ENCODE measurements around the gene APOH. TPM values are rescaled to one million over a fixed set of nuclear protein-coding genes. Genes with fewer than 3 reads are reported as not detected.

The APOH gene
- polyA plus RNA-seq, 1 of the 3 experiments (the other 2 are of a cell fraction), result not detected

DNA sequence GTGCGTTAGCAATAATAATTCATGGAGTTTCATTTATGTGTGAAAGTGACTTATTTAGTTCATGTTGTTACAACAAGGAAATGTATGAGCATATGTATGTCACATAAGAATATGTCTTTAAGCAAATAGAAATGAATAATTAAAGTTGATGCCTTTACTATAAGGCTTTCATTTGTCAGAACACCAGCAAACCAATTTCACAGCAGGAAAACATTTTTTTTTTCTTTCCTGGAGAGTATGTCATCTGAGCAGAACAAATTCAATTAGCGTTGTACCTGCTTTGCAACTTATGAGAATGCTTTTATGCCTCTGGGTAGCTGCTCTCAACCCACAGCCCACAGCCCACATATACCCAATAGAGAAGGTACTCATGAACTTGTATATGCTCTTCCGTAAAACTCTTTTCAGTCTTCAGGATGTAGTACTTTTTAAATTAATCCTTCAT lies 26.3 kb upstream of the APOH start:
- H3K79me2 ChIP-seq (ENCODE audit: insufficient read depth), result no peaks in the 10 kb centered on the region
- no peaks in the 10 kb centered on the region for H4K20me1 ChIP-seq (ENCODE audit: insufficient read depth)
- no peak overlapping the region for H3K4me3 ChIP-seq (ENCODE audit: low read depth in 2 of 2, low read length in 1 of 2)
- ChIA-PET CTCF (interaction anchor here (0.7 to 5.1 kb wide), 33 partner anchors 10 to 1694 kb away, joined by 3 to 67 read pairs (median 4); no protein-coding TSS in a partner anchor), POLR2A (interaction anchor here (1.0 kb wide), 1 partner anchor 408 kb away, joined by 3 read pairs; no protein-coding TSS in a partner anchor)
- no peak overlapping the region for H2AFZ ChIP-seq (ENCODE audit: low read depth)
- DNase-seq, result no peak
- H3K27ac ChIP-seq (ENCODE audit: low read depth in 2 of 2, low read length in 1 of 2), result no peak overlapping the region
- H3K9ac ChIP-seq, result no peak overlapping the region
- no peak overlapping the region for H3K4me2 ChIP-seq
- peaks cover 4% of the 10 kb centered on the region for H3F3A ChIP-seq (replicated peaks; ENCODE audit: insufficient read depth)
- H3K9me3 ChIP-seq, result no peaks in the 10 kb centered on the region
- peaks cover 0 to 6% of the 10 kb centered on the region in 2 experiments; a peak in 2 of 4 replicates for H3K4me1 ChIP-seq (ENCODE audit: control insufficient read depth in 1 of 2, insufficient read depth in 2 of 2, low read depth in 1 of 2, low read length in 1 of 2)
- TF ChIP-seq NRF1 (IDR thresholded peaks at IDR 0.05; ENCODE audit: low read depth, low read length) (no peak), TCF12 (IDR thresholded peaks at IDR 0.05) (no peak), SMC3 (IDR thresholded peaks at IDR 0.05; ENCODE audit: low read depth, low read length) (no peak), EP300 (IDR thresholded peaks at IDR 0.05; ENCODE audit: borderline replicate concordance in 1 of 2, low read depth in 1 of 2, low read length in 1 of 2) (no peak), CHD2 (IDR thresholded peaks at IDR 0.05; ENCODE audit: low read length, partially characterized antibody) (no peak), MEF2A (IDR thresholded peaks at IDR 0.05; ENCODE audit: borderline replicate concordance, low read depth) (no peak)
- TF ChIP-seq, protein P1, sequence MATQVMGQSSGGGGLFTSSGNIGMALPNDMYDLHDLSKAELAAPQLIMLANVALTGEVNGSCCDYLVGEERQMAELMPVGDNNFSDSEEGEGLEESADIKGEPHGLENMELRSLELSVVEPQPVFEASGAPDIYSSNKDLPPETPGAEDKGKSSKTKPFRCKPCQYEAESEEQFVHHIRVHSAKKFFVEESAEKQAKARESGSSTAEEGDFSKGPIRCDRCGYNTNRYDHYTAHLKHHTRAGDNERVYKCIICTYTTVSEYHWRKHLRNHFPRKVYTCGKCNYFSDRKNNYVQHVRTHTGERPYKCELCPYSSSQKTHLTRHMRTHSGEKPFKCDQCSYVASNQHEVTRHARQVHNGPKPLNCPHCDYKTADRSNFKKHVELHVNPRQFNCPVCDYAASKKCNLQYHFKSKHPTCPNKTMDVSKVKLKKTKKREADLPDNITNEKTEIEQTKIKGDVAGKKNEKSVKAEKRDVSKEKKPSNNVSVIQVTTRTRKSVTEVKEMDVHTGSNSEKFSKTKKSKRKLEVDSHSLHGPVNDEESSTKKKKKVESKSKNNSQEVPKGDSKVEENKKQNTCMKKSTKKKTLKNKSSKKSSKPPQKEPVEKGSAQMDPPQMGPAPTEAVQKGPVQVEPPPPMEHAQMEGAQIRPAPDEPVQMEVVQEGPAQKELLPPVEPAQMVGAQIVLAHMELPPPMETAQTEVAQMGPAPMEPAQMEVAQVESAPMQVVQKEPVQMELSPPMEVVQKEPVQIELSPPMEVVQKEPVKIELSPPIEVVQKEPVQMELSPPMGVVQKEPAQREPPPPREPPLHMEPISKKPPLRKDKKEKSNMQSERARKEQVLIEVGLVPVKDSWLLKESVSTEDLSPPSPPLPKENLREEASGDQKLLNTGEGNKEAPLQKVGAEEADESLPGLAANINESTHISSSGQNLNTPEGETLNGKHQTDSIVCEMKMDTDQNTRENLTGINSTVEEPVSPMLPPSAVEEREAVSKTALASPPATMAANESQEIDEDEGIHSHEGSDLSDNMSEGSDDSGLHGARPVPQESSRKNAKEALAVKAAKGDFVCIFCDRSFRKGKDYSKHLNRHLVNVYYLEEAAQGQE (IDR thresholded peaks at IDR 0.05; ENCODE audit: low read depth, low read length), result no peak
- TF ChIP-seq, protein P2, sequence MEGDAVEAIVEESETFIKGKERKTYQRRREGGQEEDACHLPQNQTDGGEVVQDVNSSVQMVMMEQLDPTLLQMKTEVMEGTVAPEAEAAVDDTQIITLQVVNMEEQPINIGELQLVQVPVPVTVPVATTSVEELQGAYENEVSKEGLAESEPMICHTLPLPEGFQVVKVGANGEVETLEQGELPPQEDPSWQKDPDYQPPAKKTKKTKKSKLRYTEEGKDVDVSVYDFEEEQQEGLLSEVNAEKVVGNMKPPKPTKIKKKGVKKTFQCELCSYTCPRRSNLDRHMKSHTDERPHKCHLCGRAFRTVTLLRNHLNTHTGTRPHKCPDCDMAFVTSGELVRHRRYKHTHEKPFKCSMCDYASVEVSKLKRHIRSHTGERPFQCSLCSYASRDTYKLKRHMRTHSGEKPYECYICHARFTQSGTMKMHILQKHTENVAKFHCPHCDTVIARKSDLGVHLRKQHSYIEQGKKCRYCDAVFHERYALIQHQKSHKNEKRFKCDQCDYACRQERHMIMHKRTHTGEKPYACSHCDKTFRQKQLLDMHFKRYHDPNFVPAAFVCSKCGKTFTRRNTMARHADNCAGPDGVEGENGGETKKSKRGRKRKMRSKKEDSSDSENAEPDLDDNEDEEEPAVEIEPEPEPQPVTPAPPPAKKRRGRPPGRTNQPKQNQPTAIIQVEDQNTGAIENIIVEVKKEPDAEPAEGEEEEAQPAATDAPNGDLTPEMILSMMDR (IDR thresholded peaks at IDR 0.05), result no peak
- TF ChIP-seq, protein P3, sequence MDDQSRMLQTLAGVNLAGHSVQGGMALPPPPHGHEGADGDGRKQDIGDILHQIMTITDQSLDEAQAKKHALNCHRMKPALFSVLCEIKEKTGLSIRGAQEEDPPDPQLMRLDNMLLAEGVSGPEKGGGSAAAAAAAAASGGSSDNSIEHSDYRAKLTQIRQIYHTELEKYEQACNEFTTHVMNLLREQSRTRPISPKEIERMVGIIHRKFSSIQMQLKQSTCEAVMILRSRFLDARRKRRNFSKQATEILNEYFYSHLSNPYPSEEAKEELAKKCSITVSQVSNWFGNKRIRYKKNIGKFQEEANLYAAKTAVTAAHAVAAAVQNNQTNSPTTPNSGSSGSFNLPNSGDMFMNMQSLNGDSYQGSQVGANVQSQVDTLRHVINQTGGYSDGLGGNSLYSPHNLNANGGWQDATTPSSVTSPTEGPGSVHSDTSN (IDR thresholded peaks at IDR 0.05), result no peak
- H3K27me3 ChIP-seq (ENCODE audit: insufficient read depth), result no peaks in the 10 kb centered on the region
- 93% methylated on average over 3 of the region's 3 CpGs for whole genome bisulfite sequencing (ENCODE audit: low lambda C conversion rate)
- H3K9me2 ChIP-seq, result no peaks in the 10 kb centered on the region
- no peaks in the 10 kb centered on the region for H3K36me3 ChIP-seq (replicated peaks in 1 of 2; ENCODE audit: control insufficient read depth in 1 of 2, insufficient read depth in 2 of 2, low read length in 1 of 2)

DNA sequence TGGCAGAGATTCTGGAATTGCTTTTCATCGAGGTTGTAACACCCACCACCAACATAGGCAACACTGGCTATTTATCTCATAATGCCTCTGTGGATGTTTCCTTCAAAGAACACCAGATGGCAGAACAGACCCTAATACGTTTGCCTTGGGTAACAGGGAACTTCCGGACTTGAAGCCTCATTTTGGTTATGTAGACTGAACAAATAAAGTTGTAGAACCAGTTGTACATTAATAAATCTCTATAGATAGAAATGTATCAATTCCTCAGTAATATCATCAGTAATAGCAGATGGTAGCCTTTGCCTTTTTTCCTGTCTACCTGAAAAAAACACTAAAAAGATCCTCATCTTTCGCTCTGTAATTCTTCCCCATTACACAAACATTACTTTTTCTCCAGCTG lies 25.9 kb upstream of the APOH start:
- peak; percentile 99 for TF ChIP-seq RAD21 (IDR thresholded peaks at IDR 0.05; ENCODE audit: low read length)
- TF ChIP-seq, protein P4, sequence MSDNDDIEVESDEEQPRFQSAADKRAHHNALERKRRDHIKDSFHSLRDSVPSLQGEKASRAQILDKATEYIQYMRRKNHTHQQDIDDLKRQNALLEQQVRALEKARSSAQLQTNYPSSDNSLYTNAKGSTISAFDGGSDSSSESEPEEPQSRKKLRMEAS (IDR thresholded peaks at IDR 0.05; ENCODE audit: low read depth), result no peak
- no peak for TF ChIP-seq TAF1 (IDR thresholded peaks at IDR 0.05; ENCODE audit: borderline replicate concordance, low read depth, low read length)
- TF ChIP-seq JUND (IDR thresholded peaks at IDR 0.05), result no peak
- TF ChIP-seq SMC3 (IDR thresholded peaks at IDR 0.05; ENCODE audit: low read depth, low read length), result peak; percentile 99
- peak; percentile 89 for TF ChIP-seq ELF1 (IDR thresholded peaks at IDR 0.05)
- TF ChIP-seq EZH2phosphoT487 (IDR thresholded peaks at IDR 0.05; ENCODE audit: borderline replicate concordance, low read depth), result no peak
- TF ChIP-seq, protein P2 (IDR thresholded peaks at IDR 0.05), result peak; percentile 96
- peak; percentile 38 for TF ChIP-seq NRF1 (IDR thresholded peaks at IDR 0.05; ENCODE audit: low read depth, low read length)
- TF ChIP-seq, protein P5, sequence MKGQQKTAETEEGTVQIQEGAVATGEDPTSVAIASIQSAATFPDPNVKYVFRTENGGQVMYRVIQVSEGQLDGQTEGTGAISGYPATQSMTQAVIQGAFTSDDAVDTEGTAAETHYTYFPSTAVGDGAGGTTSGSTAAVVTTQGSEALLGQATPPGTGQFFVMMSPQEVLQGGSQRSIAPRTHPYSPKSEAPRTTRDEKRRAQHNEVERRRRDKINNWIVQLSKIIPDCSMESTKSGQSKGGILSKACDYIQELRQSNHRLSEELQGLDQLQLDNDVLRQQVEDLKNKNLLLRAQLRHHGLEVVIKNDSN (IDR thresholded peaks at IDR 0.05; ENCODE audit: borderline replicate concordance, low read depth), result no peak
- TF ChIP-seq EP300 (IDR thresholded peaks at IDR 0.05; ENCODE audit: borderline replicate concordance in 1 of 2, low read depth in 1 of 2, low read length in 1 of 2), result no peak
- Histone ChIP-seq H3K36me3 (replicated peaks in 1 of 2; ENCODE audit: control insufficient read depth in 1 of 2, insufficient read depth in 2 of 2, low read length in 1 of 2) (no peaks in the 10 kb centered on the region), H3K9ac (no peak overlapping the region), H3K79me2 (ENCODE audit: insufficient read depth) (no peaks in the 10 kb centered on the region), H3K4me2 (no peak overlapping the region), H3K9me2 (no peaks in the 10 kb centered on the region), H3F3A (replicated peaks; ENCODE audit: insufficient read depth) (peaks cover 4% of the 10 kb centered on the region), H4K20me1 (ENCODE audit: insufficient read depth) (no peaks in the 10 kb centered on the region), H3K4me1 (ENCODE audit: control insufficient read depth in 1 of 2, insufficient read depth in 2 of 2, low read depth in 1 of 2, low read length in 1 of 2) (peaks cover 0 to 6% of the 10 kb centered on the region in 2 experiments; a peak in 2 of 4 replicates), H3K9me3 (no peaks in the 10 kb centered on the region), H3K27me3 (ENCODE audit: insufficient read depth) (no peaks in the 10 kb centered on the region), H2AFZ (ENCODE audit: low read depth) (peak overlapping the region; percentile 14; the same call in 1 of the 2 replicates), H3K27ac (ENCODE audit: low read depth in 2 of 2, low read length in 1 of 2) (no peak overlapping the region), H3K4me3 (ENCODE audit: low read depth in 2 of 2, low read length in 1 of 2) (no peak overlapping the region)
- POLR2A ChIA-PET, result interaction anchor here (1.0 kb wide), 1 partner anchor 408 kb away, joined by 3 read pairs; no protein-coding TSS in a partner anchor
- CTCF ChIA-PET, result interaction anchor here (0.7 to 5.1 kb wide), 40 partner anchors 10 to 966 kb away, joined by 3 to 67 read pairs (median 4); no protein-coding TSS in a partner anchor
- peak; percentile 76 for DNase-seq
- WGBS (ENCODE audit: low lambda C conversion rate), result 29% methylated on average over 4 of the region's 4 CpGs

Measured in SK-N-SH (cell line).